Neuronal stem cell (in vitro differentiated cells): ENCODE measurements around the gene CKM.

ENCODE experiments used
- DNase-seq: peaks from one replicate; pipeline ENCODE4 v3.0.0-alpha.2; 2013; ENCODE audit warnings: low spot score
- H2AFZ ChIP-seq: one replicate; pipeline ENCODE4 v1.6.1; 2013; ENCODE audit warnings: mild to moderate bottlenecking, low read length, inconsistent platforms
- H2AK5ac ChIP-seq: 2 replicates; pipeline ENCODE4 v1.6.1; 2013; ENCODE audit warnings: low read depth, mild to moderate bottlenecking, inconsistent platforms, low read length, moderate library complexity, mixed read lengths
- H2BK120ac ChIP-seq: 2 replicates; pipeline ENCODE4 v1.6.1; 2013; ENCODE audit warnings: low read depth, mild to moderate bottlenecking, inconsistent platforms, low read length, moderate library complexity, mixed read lengths
- H2BK12ac ChIP-seq: one replicate; pipeline ENCODE4 v1.6.1; 2013; ENCODE audit warnings: low read length, inconsistent platforms
- H2BK15ac ChIP-seq: 2 replicates; pipeline ENCODE4 v1.6.1; 2013; ENCODE audit warnings: mild to moderate bottlenecking, low read length, inconsistent platforms, mixed read lengths
- H2BK5ac ChIP-seq: one replicate; pipeline ENCODE4 v1.6.1; 2013; ENCODE audit warnings: inconsistent platforms, mild to moderate bottlenecking, low read length, moderate library complexity
- H3K14ac ChIP-seq: one replicate; pipeline ENCODE4 v1.6.1; 2013; ENCODE audit warnings: low read length, inconsistent platforms
- H3K18ac ChIP-seq: 2 replicates; pipeline ENCODE4 v1.6.1; 2013; ENCODE audit warnings: low read length, inconsistent platforms
- H3K23ac ChIP-seq: 2 replicates; pipeline ENCODE4 v1.6.1; 2013; ENCODE audit warnings: low read depth, mild to moderate bottlenecking, mixed read lengths, low read length, inconsistent platforms; ENCODE audit not compliant: poor library complexity
- H3K27ac ChIP-seq: replicated peaks from 3 replicates; pipeline ENCODE4 v1.5.1; 2013; ENCODE audit warnings: low read length, inconsistent platforms
- H3K27me3 ChIP-seq, 3 experiments: 2 replicates each; pipeline ENCODE4 v1.6.1; 2013; ENCODE audit warnings: low read length in 3 of 3, mild to moderate bottlenecking in 2 of 3, inconsistent platforms in 1 of 3, low read depth in 1 of 3, mixed read lengths in 1 of 3, moderate library complexity in 1 of 3; ENCODE audit not compliant: control insufficient read depth in 3 of 3, insufficient read depth in 3 of 3
- H3K36me3 ChIP-seq, 2 donors: replicated peaks in 1 of 2; 2 replicates each; pipeline ENCODE4 v1.6.1; 2013; ENCODE audit warnings: low read length in 2 of 2; ENCODE audit not compliant: control insufficient read depth in 2 of 2, insufficient read depth in 2 of 2
- H3K4ac ChIP-seq: 2 replicates; pipeline ENCODE4 v1.6.1; 2013; ENCODE audit warnings: inconsistent platforms, mild to moderate bottlenecking, low read length, moderate library complexity
- H3K4me1 ChIP-seq, 2 donors: 1 replicate in 1 of 2; 2 replicates in 1 of 2; pipeline ENCODE4 v1.6.1; 2013; ENCODE audit warnings: low read length in 2 of 2, low read depth in 1 of 2; ENCODE audit not compliant: control insufficient read depth in 2 of 2, insufficient read depth in 1 of 2
- H3K4me2 ChIP-seq: one replicate; pipeline ENCODE4 v1.6.1; 2013; ENCODE audit warnings: mild to moderate bottlenecking, low read length, inconsistent platforms; ENCODE audit not compliant: insufficient read depth, poor library complexity, severe bottlenecking
- H3K4me3 ChIP-seq, 2 donors: 2 replicates each; pipeline ENCODE4 v1.5.1; 2013; ENCODE audit warnings: low read length in 2 of 2, mild to moderate bottlenecking in 2 of 2, inconsistent platforms in 1 of 2, moderate library complexity in 1 of 2
- H3K79me1 ChIP-seq: one replicate; pipeline ENCODE4 v1.6.1; 2013; ENCODE audit warnings: low read depth, mild to moderate bottlenecking, inconsistent platforms, low read length, moderate library complexity
- H3K9ac ChIP-seq: one replicate; pipeline ENCODE4 v1.6.1; 2013; ENCODE audit warnings: mild to moderate bottlenecking, low read depth, low read length, inconsistent platforms; ENCODE audit not compliant: poor library complexity
- H3K9me3 ChIP-seq, 2 donors: replicated peaks in 1 of 2; 2 replicates each; pipeline versions ENCODE3 to v1.6.1; 2013; ENCODE audit warnings: low read length in 2 of 2, mild to moderate bottlenecking in 2 of 2, inconsistent platforms in 1 of 2, low read depth in 1 of 2, mixed read lengths in 1 of 2, moderate library complexity in 1 of 2; ENCODE audit not compliant: control insufficient read depth in 2 of 2, insufficient read depth in 1 of 2
- H4K8ac ChIP-seq: one replicate; pipeline ENCODE4 v1.6.1; 2013; ENCODE audit warnings: low read depth, mild to moderate bottlenecking, inconsistent platforms, low read length, moderate library complexity
- H4K91ac ChIP-seq: one replicate; pipeline ENCODE4 v1.6.1; 2013; ENCODE audit warnings: low read length, low read depth, mild to moderate bottlenecking, inconsistent platforms; ENCODE audit not compliant: poor library complexity
- WGBS, 2 donors: extraction: QIAGEN DNeasy Blood & Tissue Kit; methylation state at CpG; one replicate each; pipeline ENCODE4 v1.1.7; 2013; ENCODE audit warnings: missing lambda C conversion rate in 2 of 2, mixed read lengths in 1 of 2; ENCODE audit not compliant: insufficient read length in 2 of 2, insufficient replicate concordance in 1 of 2; ENCODE audit errors: extremely low coverage in 2 of 2; 5-methylcytosine and 5-hydroxymethylcytosine counted together

The CKM gene

GRCh38 chr19:45368127-45368526 lies 45.5 kb upstream of the CKM start:
- Histone ChIP-seq H3K18ac (no peak overlapping the region), H3K4me1 (peaks cover 6 to 12% of the 10 kb centered on the region in 2 donors), H3K4ac (no peak overlapping the region), H3K79me1 (peaks cover 9% of the 10 kb centered on the region), H3K27me3 (no peaks in the 10 kb centered on the region), H3K4me3 (no peak overlapping the region), H3K9me3 (no peaks in the 10 kb centered on the region), H4K8ac (no peak overlapping the region), H3K36me3 (peaks cover 19 to 48% of the 10 kb centered on the region in 2 donors), H4K91ac (no peak overlapping the region), H2BK5ac (no peak overlapping the region), H2BK120ac (no peak overlapping the region), H3K9ac (no peak overlapping the region), H3K23ac (no peak overlapping the region), H2AK5ac (no peak overlapping the region), H2BK12ac (no peak overlapping the region), H2BK15ac (no peak overlapping the region), H3K14ac (no peak overlapping the region), H3K27ac (no peak overlapping the region), H3K4me2 (no peak overlapping the region), H2AFZ (no peak overlapping the region)
- WGBS, 2 donors, result no CpG with 5 or more reads among the region's 4 CpGs
- DNase-seq, result no peak

GRCh38 chr19:45364696-45365095 lies 42.0 kb upstream of the CKM start:
- Histone ChIP-seq H4K8ac (no peak overlapping the region), H3K4me3 (no peak overlapping the region), H3K27me3 (peaks cover 0 to 2% (median 0%) of the 10 kb centered on the region in 3 experiments), H2AK5ac (no peak overlapping the region), H2BK12ac (no peak overlapping the region), H2BK15ac (no peak overlapping the region), H3K27ac (no peak overlapping the region), H2BK120ac (no peak overlapping the region), H2BK5ac (no peak overlapping the region), H3K23ac (no peak overlapping the region), H3K9me3 (peaks cover 0 to 2% of the 10 kb centered on the region in 2 donors), H3K4me1 (peaks cover 0 to 6% of the 10 kb centered on the region in 2 donors), H3K9ac (peak overlapping the region; percentile 50), H3K4me2 (no peak overlapping the region), H2AFZ (no peak overlapping the region), H3K36me3 (peaks cover 38 to 72% of the 10 kb centered on the region in 2 donors), H3K4ac (no peak overlapping the region), H4K91ac (no peak overlapping the region), H3K14ac (no peak overlapping the region), H3K79me1 (peaks cover 12% of the 10 kb centered on the region), H3K18ac (no peak overlapping the region)
- WGBS, 2 donors, result no CpG with 5 or more reads among the region's 12 CpGs
- DNase-seq, result no peak

- H3K79me1 ChIP-seq, result peaks cover 10% of the 10 kb centered on the region
Observed at GRCh38 chr19:45363861-45364459, 41.3 kb upstream of the CKM start.

GRCh38 chr19:45362291-45362690 lies 39.6 kb upstream of the CKM start:
- no peak overlapping the region for H4K8ac ChIP-seq
- H2AFZ ChIP-seq, result no peak overlapping the region
- no peak overlapping the region for H2AK5ac ChIP-seq
- peaks cover 10% of the 10 kb centered on the region for H3K79me1 ChIP-seq
- no peak for DNase-seq
- peak overlapping the region; percentile 67 for H3K9ac ChIP-seq
- peaks cover 0 to 2% (median 0%) of the 10 kb centered on the region in 3 experiments for H3K27me3 ChIP-seq
- no peak overlapping the region for H3K4me3 ChIP-seq
- no peak overlapping the region for H3K18ac ChIP-seq
- no CpG with 5 or more reads among the region's 16 CpGs for WGBS, 2 donors
- no peak overlapping the region for H3K4ac ChIP-seq
- H2BK120ac ChIP-seq, result no peak overlapping the region
- H3K23ac ChIP-seq, result peak overlapping the region; percentile 89
- no peak overlapping the region for H3K4me2 ChIP-seq
- no peak overlapping the region for H2BK12ac ChIP-seq
- H2BK15ac ChIP-seq, result no peak overlapping the region
- H3K27ac ChIP-seq, result no peak overlapping the region
- H3K14ac ChIP-seq, result no peak overlapping the region
- peaks cover 0 to 2% of the 10 kb centered on the region in 2 donors for H3K9me3 ChIP-seq
- H2BK5ac ChIP-seq, result no peak overlapping the region
- H3K4me1 ChIP-seq, result no peaks in the 10 kb centered on the region
- H3K36me3 ChIP-seq, result peaks cover 47 to 80% of the 10 kb centered on the region in 2 donors
- no peak overlapping the region for H4K91ac ChIP-seq

More at GRCh38 chr19:45363861-45364459, 41.3 kb upstream of the CKM start:
- H3K4me1 ChIP-seq, result peaks cover 0 to 3% of the 10 kb centered on the region in 2 donors
- peaks cover 0 to 2% (median 0%) of the 10 kb centered on the region in 3 experiments for H3K27me3 ChIP-seq
- no peak overlapping the region for H3K4me2 ChIP-seq
- H3K9ac ChIP-seq, result no peak overlapping the region
- H2BK12ac ChIP-seq, result no peak overlapping the region
- H2AFZ ChIP-seq, result no peak overlapping the region
- H3K36me3 ChIP-seq, result peaks cover 41 to 78% of the 10 kb centered on the region in 2 donors
- H3K4ac ChIP-seq, result no peak overlapping the region
- H3K27ac ChIP-seq, result no peak overlapping the region
- no peak overlapping the region for H4K8ac ChIP-seq
- H2BK15ac ChIP-seq, result no peak overlapping the region
- no peak overlapping the region for H3K14ac ChIP-seq
- H3K9me3 ChIP-seq, result peaks cover 0 to 2% of the 10 kb centered on the region in 2 donors
- H3K23ac ChIP-seq, result peak overlapping the region; percentile 43
- no peak overlapping the region for H2BK120ac ChIP-seq
- no CpG with 5 or more reads among the region's 44 CpGs for WGBS, 2 donors
- H2BK5ac ChIP-seq, result no peak overlapping the region
- H3K4me3 ChIP-seq, result no peak overlapping the region
- H2AK5ac ChIP-seq, result no peak overlapping the region
- H4K91ac ChIP-seq, result no peak overlapping the region
- H3K18ac ChIP-seq, result no peak overlapping the region
- DNase-seq, result no peak
